ENCODE measurements around the gene TPO.
"Not testable (repeated sequence)": the region's sequence is repeated elsewhere in the genome, so short reads cannot be mapped to it uniquely, and the experiment has no call there.

The TPO gene

DNA sequence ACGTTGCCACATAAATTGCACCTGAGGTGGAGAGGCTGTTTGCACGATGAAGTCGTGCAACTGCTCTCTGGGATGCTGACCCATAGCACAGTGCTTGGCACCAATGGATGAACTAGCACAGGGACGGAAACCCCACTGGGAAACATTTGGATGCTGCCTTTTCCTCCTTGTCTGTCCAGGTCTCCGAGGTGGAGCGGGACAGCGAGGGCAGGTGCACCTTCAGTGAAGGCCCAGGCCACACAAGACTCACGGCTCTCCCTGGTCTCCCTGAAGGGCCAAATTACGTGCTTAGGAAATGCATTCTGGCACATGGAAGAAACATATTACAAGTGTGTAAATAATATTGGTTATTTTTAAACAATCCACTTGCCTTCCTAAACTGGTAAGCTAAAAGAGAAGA is 70.3 kb downstream of the TPO start:
- no peak for DNase-seq (ENCODE audit: low read depth in 2 of 2)

DNA sequence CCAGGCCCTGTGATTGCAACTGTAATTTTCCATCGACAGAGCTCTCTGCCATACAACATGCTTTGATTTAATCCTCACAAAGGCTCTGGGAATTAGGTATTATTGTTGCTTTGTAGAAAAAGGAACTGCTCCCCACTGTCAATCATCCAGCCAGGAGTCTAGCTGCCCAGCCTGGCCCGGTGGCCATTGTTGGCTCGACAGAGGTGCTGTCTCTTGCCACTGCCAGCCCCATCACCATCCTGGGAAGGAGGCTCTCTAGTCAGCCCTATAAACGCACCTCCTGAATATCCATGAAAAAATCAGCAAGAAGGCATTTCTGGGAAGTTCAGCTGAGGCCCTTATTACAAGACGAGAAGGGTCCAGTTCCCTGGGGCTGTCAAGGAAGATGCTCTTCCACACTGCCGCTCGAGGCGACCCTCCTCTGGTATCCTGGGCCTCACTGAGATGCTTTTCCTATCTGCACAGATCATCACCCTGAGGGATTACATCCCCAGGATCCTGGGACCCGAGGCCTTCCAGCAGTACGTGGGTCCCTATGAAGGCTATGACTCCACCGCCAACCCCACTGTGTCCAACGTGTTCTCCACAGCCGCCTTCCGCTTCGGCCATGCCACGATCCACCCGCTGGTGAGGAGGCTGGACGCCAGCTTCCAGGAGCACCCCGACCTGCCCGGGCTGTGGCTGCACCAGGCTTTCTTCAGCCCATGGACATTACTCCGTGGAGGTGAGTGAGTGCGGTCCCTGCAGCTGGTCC is 71.0 kb downstream of the TPO start:
- DNase-seq (ENCODE audit: low read depth in 2 of 2): no peak

DNA sequence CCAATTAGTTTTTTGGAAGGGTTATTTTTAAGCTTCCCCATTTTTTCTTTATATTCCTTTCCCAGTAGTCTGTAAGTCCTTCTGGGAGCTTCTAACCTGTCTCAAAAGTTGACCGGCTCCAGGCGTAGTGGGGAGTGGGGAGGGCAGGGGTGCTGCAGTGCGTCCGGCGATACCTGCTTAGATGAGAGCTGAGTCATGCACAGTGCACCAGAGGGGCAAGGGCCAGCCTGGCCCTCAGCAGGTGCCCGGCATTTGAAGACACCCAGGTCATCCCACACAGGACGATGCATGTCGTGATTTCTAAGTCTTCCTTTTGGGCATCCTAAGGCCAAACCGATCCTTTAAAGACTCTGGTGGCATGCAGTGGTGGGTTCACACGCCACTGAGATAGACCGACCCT is 73.4 kb downstream of the TPO start:
- no peak for DNase-seq (ENCODE audit: low read depth in 2 of 2)

DNA sequence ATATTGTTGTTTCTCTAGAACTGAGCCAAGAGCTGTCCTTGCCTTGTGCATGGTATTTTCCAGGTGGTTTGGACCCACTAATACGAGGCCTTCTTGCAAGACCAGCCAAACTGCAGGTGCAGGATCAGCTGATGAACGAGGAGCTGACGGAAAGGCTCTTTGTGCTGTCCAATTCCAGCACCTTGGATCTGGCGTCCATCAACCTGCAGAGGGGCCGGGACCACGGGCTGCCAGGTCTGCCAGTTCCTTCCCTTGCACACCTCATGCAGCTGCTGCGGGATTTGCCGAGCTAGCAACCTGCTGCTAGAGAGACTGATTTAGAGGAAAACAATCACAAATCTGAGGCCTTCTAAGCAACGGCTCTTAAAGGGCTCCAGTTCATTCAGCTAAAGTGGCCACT is 74.5 kb downstream of the TPO start:
- no peak for DNase-seq (ENCODE audit: low read depth in 2 of 2)

DNA sequence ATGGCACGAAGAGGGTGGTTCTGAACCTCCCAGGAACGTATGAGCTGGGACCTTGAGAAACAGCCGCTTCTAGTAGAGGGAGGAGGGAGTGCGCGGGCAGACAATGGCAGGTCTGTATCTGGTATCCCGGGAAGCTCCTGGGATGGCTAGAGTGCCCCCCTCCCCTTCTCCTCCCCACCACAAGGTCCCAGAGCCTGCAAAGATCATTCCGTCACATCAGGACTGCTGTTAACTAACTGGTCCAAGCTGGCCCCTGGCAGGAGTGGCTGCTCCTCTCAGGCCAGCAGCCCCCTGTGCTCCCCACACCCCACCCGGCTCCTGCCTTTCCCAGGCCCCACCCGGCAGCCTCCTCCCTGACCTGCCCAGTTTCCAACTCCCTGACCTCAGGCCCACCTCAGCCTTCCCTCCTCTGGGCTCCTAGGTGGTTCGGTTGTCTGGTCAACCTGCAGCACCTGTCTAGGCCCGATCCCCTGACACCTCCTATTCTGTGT is 75.0 kb downstream of the TPO start:
- no peak for DNase-seq (ENCODE audit: low read depth in 2 of 2)

DNA sequence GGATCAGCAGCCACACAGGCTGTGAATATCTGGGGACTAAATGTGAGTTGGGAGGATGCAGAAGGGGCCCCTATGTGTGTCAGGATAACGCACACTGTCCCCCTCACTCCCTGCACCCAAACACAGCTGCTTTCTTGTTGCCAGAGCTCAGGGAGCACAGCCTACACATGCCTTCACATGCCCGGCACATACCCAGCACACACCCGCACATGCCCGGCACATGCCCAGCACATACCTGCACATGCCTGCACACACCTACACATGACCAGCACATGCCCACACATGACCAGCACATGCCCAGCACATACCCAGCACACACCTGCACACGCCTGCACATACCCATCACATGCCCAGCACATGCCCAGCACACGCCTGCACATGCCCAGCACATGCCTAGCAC is 75.6 kb downstream of the TPO start:
- DNase-seq (ENCODE audit: low read depth in 2 of 2): no peak

DNA sequence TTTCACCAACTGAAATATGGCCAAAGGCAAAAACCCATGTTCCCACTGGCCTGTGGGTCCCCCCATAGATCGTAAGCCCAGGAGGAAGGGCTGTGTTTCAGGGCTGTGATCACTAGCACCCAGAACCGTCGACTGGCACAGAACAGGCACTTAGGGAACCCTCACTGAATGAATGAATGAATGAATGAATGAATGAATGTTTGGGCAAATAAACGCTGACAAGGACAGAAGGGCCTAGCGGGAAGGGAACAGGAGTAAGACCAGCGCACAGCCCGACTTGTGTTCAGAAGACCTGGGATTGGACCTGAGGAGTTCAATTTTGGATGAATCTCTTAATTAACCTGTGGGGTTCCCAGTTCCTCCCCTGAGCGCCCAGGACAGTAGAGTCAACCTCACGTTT is 76.2 kb downstream of the TPO start:
- DNase-seq (ENCODE audit: low read depth in 2 of 2): no peak

DNA sequence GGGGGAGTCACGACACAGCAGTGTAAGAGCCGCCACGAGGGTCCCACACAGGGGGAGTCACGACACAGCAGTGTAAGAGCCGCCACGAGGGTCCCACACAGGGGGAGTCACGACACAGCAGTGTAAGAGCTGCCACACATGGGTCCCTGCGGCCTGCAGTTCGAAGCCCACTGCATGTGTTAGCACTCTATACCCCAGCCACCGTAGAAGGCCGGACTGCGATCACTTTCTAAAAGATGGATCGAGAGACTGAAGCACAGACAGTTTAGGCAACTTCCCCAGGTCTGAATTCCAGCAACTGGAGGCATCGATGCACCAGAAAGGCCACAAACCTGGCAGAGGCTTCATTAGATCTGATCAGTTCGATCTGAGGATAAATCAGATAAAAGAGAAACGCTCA is 77.1 kb downstream of the TPO start:
- DNase-seq (ENCODE audit: low read depth in 2 of 2): not testable (repeated sequence)

DNA sequence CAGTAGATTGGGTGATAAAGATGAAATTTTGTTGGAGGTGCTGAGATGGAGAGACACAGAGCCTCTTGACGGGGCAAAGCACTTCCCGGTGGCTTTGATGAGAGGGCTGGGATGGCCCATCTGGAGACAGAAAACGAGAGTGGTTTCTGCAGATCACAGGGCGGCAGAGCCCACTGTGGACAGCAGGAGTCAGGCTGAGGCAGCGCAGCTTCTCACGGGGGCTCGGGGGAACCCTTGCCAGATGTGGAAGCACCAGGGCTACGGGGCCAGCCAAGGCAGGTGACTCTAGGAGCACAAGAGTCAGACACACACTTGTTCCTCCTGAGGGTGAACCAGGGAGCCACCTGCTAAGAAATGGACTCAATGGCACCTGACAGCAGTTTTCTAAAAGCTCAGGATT is 78.5 kb downstream of the TPO start:
- DNase-seq (ENCODE audit: low read depth in 2 of 2): no peak

DNA sequence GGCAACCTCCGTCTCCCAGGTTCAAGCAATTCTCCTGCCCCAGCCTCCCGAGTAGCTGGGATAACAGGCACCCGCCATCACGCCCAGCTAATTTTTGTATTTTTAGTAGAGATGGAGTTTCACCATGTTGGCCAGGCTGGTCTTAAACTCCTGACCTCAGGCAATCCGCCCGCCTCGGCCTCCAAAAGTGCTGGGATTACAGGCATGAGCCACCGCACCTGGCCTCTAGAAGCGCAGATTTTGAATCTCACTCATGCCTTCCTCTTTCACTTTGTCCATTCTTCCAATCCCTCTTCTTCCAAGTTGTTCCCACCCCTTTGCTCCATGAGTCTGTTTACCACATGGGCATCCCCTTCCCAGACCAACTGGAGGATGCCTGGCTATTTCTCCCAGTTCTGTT is 79.0 kb downstream of the TPO start:
- DNase-seq (ENCODE audit: low read depth in 2 of 2): not testable (repeated sequence)

DNA sequence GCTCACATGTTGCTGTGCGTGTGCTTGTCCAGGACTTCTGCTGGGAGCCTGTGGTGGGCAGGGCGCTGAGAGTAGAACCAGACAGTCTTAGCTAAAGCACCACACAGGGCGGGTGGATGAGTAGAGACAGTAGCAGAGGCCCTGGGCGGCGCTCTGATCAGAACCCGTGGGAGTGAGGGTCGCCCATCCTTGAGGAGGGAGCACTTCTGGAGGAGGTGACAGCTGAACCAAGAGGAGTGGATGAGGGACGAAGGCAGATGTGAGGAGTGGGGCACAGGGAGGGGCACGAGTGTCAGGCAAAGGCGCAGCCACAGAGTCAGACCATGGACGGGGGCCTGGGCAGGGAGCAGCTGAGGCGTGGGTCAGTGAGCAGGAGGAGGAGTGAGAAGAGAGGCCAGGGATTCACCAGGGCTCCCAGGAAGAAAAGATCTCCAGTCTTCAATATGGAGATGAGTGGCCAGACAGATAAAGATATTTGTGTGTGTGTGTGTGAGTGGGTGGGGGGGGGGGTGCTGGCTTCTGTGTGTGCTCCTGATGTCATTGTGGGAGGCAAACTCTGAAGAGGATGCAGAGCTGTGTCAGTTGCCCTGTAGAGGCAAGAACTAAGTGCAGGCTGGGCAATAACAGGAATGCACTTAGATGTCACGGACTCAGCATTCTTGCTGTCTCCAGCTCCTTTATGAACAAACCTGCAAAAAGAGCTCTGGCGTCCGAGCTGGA is 79.6 kb downstream of the TPO start:
- DNase-seq (ENCODE audit: low read depth in 2 of 2): no peak

DNA sequence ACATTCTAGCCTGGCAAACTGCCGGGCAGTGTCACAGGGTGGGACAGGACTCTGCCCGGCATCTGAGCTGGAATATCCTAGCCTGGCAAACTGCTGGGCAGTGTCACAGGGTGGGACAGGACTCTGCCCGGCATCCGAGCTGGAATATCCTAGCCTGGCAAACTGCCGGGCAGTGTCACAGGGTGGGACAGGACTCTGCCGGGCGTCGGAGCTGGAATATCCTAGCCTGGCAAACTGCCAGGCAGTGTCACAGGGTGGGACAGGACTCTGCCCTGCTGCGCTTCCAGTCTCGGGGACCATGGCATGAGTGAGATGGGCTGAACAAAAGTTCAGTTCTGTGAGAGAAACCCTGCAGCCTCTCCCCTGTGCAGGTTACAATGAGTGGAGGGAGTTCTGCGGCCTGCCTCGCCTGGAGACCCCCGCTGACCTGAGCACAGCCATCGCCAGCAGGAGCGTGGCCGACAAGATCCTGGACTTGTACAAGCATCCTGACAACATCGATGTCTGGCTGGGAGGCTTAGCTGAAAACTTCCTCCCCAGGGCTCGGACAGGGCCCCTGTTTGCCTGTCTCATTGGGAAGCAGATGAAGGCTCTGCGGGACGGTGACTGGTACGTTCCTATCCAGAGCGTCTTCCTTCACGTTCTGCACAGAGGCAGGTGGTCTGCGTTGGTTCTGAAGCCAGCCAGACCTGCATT is 80.3 kb downstream of the TPO start:
- no peak for DNase-seq (ENCODE audit: low read depth in 2 of 2)

DNA sequence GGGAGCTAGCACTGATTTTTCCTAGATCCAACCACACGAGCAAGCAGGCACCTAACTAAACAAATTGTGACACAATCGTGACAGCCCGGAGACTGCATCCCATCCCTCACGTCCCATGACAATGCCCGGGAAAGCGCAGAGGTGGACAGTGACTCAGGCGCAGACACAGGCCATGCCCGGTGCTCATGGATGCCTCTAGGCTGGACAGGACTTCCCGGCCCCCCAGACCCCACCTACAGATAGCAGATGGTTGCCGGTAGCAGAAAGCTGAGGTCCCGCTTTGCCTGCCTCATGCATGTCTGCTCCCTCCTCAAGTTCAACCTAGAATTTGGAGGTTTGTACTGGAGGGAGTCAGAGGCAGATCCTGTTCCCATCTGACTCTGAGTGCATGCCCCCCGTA is 81.0 kb downstream of the TPO start:
- no peak for DNase-seq (ENCODE audit: low read depth in 2 of 2)

DNA sequence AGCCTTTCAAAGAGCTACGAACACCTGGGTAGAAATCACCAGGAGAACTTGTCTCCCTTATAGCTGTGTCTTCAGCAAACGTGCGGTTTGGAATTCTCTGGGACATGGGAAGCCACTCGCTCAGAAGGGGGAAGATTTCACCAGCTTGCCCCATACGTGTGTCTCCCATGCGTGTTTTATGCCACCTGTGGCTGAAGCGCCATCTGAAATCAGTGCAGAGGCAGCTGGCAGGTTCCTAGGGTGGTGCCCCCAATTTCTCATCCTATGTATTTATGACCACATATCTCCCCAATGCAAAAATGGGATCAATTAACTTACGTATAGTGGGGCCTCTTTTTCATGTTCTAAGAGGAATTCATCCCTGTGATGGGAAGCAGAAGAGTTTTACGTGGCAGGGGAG is 81.6 kb downstream of the TPO start:
- DNase-seq (ENCODE audit: low read depth in 2 of 2): no peak

DNA sequence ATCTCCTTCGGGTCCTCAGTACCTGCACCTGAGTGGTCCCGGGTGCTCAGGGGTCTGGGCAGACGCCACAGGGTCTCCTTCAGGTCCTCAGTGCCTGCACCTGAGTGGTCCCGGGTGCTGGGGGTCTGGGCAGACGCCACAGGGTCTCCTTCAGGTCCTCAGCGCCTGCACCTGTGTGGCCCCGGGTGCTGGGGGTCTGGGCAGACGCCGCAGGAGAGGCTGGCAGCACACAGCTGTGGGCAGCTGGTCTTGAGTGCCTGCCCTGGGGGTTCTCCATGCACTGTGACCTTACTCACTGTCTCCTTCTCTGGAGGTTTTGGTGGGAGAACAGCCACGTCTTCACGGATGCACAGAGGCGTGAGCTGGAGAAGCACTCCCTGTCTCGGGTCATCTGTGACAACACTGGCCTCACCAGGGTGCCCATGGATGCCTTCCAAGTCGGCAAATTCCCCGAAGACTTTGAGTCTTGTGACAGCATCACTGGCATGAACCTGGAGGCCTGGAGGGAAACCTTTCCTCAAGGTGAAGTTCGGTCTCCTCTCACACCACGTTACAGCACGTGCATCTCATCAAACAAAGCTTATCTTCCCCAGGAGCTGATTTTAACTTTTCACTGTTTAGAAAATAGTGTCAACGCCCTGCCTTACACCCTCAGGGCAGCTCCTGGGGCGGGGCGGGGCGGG is 82.6 kb downstream of the TPO start:
- DNase-seq (ENCODE audit: low read depth in 2 of 2): no peak

DNA sequence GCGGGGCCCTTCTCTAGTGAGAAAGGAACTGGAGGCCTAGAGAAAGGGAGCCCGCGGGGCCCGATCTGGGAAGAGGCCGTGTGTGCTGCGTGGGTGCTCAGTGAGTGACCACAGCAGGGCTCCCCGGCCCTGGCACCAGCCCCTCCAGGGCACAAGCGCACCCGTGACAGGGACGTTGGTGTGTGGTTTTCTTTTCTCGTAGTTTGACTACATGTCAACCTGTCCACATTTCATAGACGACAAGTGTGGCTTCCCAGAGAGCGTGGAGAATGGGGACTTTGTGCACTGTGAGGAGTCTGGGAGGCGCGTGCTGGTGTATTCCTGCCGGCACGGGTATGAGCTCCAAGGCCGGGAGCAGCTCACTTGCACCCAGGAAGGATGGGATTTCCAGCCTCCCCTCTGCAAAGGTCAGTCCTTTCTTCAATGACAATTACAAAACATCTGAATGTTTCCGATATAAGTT is 83.1 kb downstream of the TPO start:
- no peak for DNase-seq (ENCODE audit: low read depth in 2 of 2)

DNA sequence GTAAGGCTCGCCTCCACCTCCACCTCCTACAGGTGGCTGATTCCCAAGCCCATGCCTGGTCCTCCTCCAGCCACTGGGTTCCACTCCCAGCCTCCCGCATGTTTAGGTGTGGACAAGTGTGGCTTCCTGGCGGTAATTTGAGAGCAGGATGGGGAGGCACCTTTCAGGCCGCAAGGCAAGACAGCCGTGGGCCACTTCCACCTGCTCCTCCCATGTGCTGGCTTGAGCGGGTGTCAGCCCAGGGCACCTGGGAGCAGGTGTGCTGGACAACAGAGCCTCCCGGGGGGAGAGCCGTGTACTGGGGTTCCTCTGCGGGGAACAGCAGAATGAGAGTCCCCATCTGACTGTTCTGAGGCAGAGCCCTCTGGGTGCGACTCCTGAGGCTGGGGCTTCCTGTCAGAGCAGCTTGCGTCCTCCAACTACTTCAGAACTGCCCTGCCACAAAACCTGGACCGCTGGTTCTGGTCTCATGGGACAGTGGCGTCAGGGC is 83.9 kb downstream of the TPO start:
- no peak for DNase-seq (ENCODE audit: low read depth in 2 of 2)

DNA sequence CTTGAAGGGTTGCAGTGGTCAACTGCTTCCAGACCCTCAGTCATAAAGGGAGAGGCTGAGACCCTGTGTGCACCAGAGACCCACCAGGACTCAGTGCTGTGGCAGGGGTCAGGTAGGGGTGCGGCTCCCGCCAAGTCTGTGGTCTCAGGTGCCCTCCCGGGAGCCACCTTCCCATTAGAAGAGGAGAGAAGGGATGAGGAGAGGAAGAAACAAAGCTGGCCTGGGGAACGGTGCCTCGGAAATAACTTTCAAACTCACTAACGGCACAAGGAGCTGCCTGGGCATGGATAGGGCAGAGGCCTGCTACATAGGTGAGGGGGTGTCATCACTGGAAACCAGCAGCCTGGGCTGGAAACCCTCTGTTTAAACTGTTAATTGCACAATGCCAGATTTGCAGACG is 84.9 kb downstream of the TPO start:
- no peak for DNase-seq (ENCODE audit: low read depth in 2 of 2)

DNA sequence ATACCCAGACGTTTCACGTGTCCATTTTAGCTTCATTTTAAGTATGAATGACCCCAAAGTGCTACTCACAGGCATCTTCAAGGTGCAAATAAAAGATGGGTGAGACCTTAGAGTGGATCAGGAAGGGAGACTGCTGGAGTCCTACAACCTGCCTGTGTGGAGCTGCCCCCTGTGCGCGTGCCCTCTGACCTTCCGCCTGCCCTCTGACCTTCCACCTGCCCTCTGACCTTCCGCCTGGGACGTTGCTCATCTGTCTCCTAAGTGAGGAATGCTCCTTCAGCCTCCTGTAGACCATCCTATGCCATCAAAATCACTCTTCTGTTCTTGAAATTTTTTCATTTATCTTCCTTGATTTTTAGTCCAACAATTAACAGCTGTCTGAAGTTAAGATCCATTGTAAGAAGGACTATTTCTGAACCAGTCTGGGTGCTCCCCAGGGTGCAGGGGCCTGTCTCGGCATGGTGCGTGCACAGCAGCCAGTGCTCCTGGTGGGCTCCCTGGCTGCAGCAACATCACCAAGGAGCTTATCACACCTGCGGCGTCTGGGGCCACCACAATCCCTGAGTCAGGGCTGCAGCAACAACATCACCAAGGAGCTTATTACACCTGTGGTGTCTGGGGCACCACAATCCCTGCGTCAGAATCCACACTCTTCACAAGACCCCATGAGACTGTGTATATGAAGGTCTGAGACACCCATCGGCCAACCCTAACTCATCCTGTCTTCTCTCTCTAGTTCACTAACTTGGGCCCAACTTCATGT is 86.0 kb downstream of the TPO start:
- DNase-seq (ENCODE audit: low read depth in 2 of 2): no peak

DNA sequence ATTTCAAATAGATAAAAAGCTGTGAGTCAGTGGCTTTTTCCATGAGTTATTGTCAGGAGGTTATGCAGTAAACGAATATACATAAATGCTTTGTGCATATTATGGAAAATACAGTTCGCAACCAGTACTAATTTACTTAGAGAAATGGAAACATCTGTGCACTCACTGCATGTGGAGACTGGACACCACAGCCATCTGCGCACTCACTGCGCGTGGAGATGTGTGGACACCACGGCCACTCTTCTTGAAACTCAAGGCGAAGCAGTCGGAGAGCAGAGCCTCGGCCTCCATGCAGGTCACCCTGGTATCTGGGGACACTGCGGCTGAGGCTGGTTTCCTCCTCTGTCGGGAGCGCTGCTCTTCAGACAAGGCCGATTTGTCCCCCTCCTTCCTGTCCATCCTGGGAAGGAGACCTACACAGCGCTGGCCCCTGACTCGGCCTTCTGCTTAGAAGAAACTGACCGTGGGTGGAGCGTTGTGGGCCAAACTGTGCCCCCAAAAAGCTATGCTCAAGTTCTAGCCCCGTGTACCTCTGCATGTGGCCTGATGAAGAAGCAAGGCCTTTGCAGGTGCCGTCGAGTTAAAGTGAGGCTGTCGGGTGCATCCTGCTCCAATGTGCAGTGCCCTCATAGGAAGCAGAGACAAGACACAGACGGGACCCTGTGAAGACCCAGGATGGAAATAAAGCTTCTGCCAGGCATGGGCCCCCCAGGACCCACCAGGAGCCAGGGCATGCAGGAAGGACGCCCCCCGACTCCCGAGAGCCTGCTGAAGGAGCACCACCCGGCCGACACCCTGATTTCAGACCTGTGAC is 88.0 kb downstream of the TPO start:
- no peak for DNase-seq (ENCODE audit: low read depth in 2 of 2)
